GM12878 (cell line): ENCODE results near the gene POMP. TPM values are rescaled to one million over a fixed set of nuclear protein-coding genes. Genes with fewer than 3 reads are reported as not detected.

ENCODE experiments used
- ATAC-seq: fragments of 200-7000 bp; cut with Tn5 transposase; 3 replicates; pipeline ENCODE4 v1.9.1; 2020; ENCODE audit warnings: mild to moderate bottlenecking, moderate library complexity
- BruUV-seq: library from RNA; stranded (reverse); fragments of 400-500 nt; replicated peaks from 2 replicates; lab custom pipeline; 2021; lab: Mats Ljungman, UMichigan
- CTCF ChIA-PET: fragments of 300-600 bp; sonication (Branson Sonifier 250); formaldehyde crosslinking; extraction: SDS; loops from one replicate; lab custom pipeline; 2021; ENCODE audit warnings: inconsistent platforms; lab: Yijun Ruan, JAX
- POLR2A ChIA-PET: fragments of 350-600 bp; formaldehyde crosslinking; extraction: SDS; loops from one replicate; lab custom pipeline; 2021; ENCODE audit warnings: inconsistent platforms; lab: Charles Lee
- RAD21 ChIA-PET: fragments of 300-600 bp; sonication (Branson Sonifier 250); formaldehyde crosslinking; loops from one replicate; lab custom pipeline; 2023; ENCODE audit warnings: antibody characterized with exemption; ENCODE audit not compliant: unreplicated experiment; lab: Charles Lee
- SMC1A ChIA-PET: fragments of 300-600 bp; sonication (Branson Sonifier 250); formaldehyde crosslinking; loops from one replicate; lab custom pipeline; 2023; ENCODE audit not compliant: unreplicated experiment, uncharacterized antibody; lab: Charles Lee
- DNase-seq: peaks from one replicate; pipeline ENCODE4 v3.0.0-alpha.2; 2011; ENCODE audit warnings: low read depth, low spot score
- FAIRE-seq: peaks from 3 replicates; lab custom pipeline; 2011; peaks lifted over from hg19 to GRCh38; lab: Jason Lieb, UNC
- H2AFZ ChIP-seq: 2 replicates; pipeline ENCODE4 v1.6.0; 2011; ENCODE audit warnings: low read depth, low read length, control low read depth; ENCODE audit not compliant: control insufficient read depth
- H3K27ac ChIP-seq: 2 replicates; pipeline ENCODE4 v1.5.1; 2011; ENCODE audit warnings: control low read depth; ENCODE audit not compliant: control insufficient read depth, insufficient read depth
- H3K27me3 ChIP-seq, 2 experiments: replicated peaks in 1 of 2; 2 replicates each; pipeline versions ENCODE4 v1.6.0 to v1.6.1; 2011; ENCODE audit warnings: low read length in 1 of 2; ENCODE audit not compliant: control insufficient read depth in 2 of 2, insufficient read depth in 2 of 2
- H3K36me3 ChIP-seq, 2 experiments: 2 replicates each; pipeline ENCODE4 v1.5.1; 2011; ENCODE audit warnings: low read length in 1 of 2; ENCODE audit not compliant: control insufficient read depth in 2 of 2, insufficient read depth in 2 of 2
- H3K4me1 ChIP-seq: 2 replicates; pipeline ENCODE4 v1.6.1; 2011; ENCODE audit warnings: mild to moderate bottlenecking, low read length, moderate library complexity, mixed read lengths; ENCODE audit not compliant: control insufficient read depth, insufficient read depth
- H3K4me2 ChIP-seq: 2 replicates; pipeline ENCODE4 v1.6.0; 2011; ENCODE audit warnings: control low read depth; ENCODE audit not compliant: control insufficient read depth, insufficient read depth
- H3K4me3 ChIP-seq: fragments of 200-600 bp; sonication (generic); 2 replicates; pipeline ENCODE4 v1.5.1; 2016
- H3K79me2 ChIP-seq: 2 replicates; pipeline ENCODE4 v1.6.0; 2011; ENCODE audit warnings: low read length; ENCODE audit not compliant: control insufficient read depth, insufficient read depth
- H3K9ac ChIP-seq: 2 replicates; pipeline ENCODE4 v1.8.0; 2011; ENCODE audit warnings: low read length, control low read depth, mixed read lengths; ENCODE audit not compliant: control insufficient read depth, insufficient read depth
- H3K9me3 ChIP-seq: replicated peaks from 3 replicates; pipeline ENCODE4 v1.5.1; 2011; ENCODE audit warnings: mild to moderate bottlenecking, low read length; ENCODE audit not compliant: control insufficient read depth, insufficient read depth
- H4K20me1 ChIP-seq: 2 replicates; pipeline ENCODE4 v1.6.0; 2011; ENCODE audit not compliant: control insufficient read depth, insufficient read depth
- ASH2L ChIP-seq: fragments of 300-600, 200-600 bp; sonication (generic); IDR thresholded peaks from 2 replicates; pipeline ENCODE4 v1.6.1; 2017; ENCODE audit warnings: low read depth, mild to moderate bottlenecking, borderline replicate concordance
- ATF2 ChIP-seq: IDR thresholded peaks from 2 replicates; pipeline ENCODE4 v1.6.1; 2012; ENCODE audit warnings: low read length, inconsistent platforms
- ATF7 ChIP-seq: fragments of 450-650 bp; IDR thresholded peaks from 2 replicates; pipeline ENCODE4 v1.6.1; 2016; ENCODE audit warnings: low read depth, mild to moderate bottlenecking
- ETV6 ChIP-seq, 2 experiments: fragments of 450-650 bp in 1 of 2; IDR thresholded peaks in 1 of 2; conservative IDR thresholded peaks in 1 of 2; 2 replicates each; pipeline ENCODE4 v1.6.1; 2014; ENCODE audit warnings: antibody characterized with exemption in 1 of 2, borderline replicate concordance in 1 of 2, low read depth in 1 of 2, mild to moderate bottlenecking in 1 of 2, moderate library complexity in 1 of 2
- MEF2A ChIP-seq: IDR thresholded peaks from 2 replicates; pipeline ENCODE4 v1.6.1; 2011; ENCODE audit warnings: low read depth, mild to moderate bottlenecking, low read length, moderate library complexity; ENCODE audit not compliant: insufficient read depth
- POLR2A ChIP-seq: IDR thresholded peaks from 2 replicates; pipeline ENCODE4 v1.6.1; 2011; ENCODE audit warnings: low read depth, mild to moderate bottlenecking, low read length
- POLR2AphosphoS2 ChIP-seq: IDR thresholded peaks from 2 replicates; pipeline ENCODE4 v1.6.1; 2011; ENCODE audit warnings: low read depth, mild to moderate bottlenecking, low read length, improper control_type of control experiment, moderate library complexity
- RELB ChIP-seq: fragments of 450-650 bp; IDR thresholded peaks from 2 replicates; pipeline ENCODE4 v1.6.1; 2017; ENCODE audit warnings: low read depth, mild to moderate bottlenecking, moderate library complexity
- SUPT20H ChIP-seq: IDR thresholded peaks from 2 replicates; pipeline ENCODE4 v1.6.1; 2011; ENCODE audit warnings: low read depth, mild to moderate bottlenecking, low read length, moderate library complexity, borderline replicate concordance; ENCODE audit not compliant: control insufficient read depth
- USF1 ChIP-seq: IDR thresholded peaks from 2 replicates; pipeline ENCODE4 v1.6.1; 2011; ENCODE audit warnings: borderline replicate concordance, low read depth, mild to moderate bottlenecking, moderate library complexity, mixed read lengths, low read length; ENCODE audit not compliant: insufficient read depth; ENCODE audit errors: extremely low read length
- WGBS: methylation state at CpG from one replicate; pipeline ENCODE4 v1.1.6; 2016; ENCODE audit warnings: low lambda C conversion rate; ENCODE audit not compliant: insufficient replicate concordance, insufficient coverage; ENCODE audit errors: missing lambda C conversion rate; 5-methylcytosine and 5-hydroxymethylcytosine counted together
- in situ Hi-C: fragments of 300-500 bp; cut with MboI; formaldehyde crosslinking; loops from 9 replicates; pipeline ENCODE4 v1.14.3; 2018; ENCODE audit warnings: mixed read lengths
- intact Hi-C: fragments of 100-400 bp; cut with micrococcal nuclease; formaldehyde crosslinking; loops from one replicate; pipeline ENCODE4 v1.14.2; 2022; ENCODE audit not compliant: unreplicated experiment
- polyA plus RNA-seq, 11 experiments: library from polyadenylated mRNA; depleted of rRNA in 4 of 11; unstranded in 6 of 11; stranded (reverse) in 5 of 11; fragments of >200 nt; fragmentation: Nextera tagmentation in 4 of 11; fragmentation: Illumina TruSeq in 1 of 11; extraction: Ambion mirVana in 4 of 11; extraction: Trizol in 1 of 11; gene quantifications; 1 replicate in 1 of 11; 2 replicates in 10 of 11; pipeline versions ENCODE4 v1.2.1 to v1.2.3, GENCODE V29; 2011 to 2016; ENCODE audit warnings: inconsistent platforms in 2 of 11, missing spikeins in 2 of 11, low read depth in 1 of 11
- total RNA-seq, 4 experiments: library from RNA; depleted of rRNA in 3 of 4; stranded (reverse); fragments of >200 nt in 3 of 4; fragmentation: Illumina TruSeq in 1 of 4; extraction: Trizol in 1 of 4; gene quantifications; 2 replicates each; pipeline versions ENCODE4 v1.2.1 to v1.2.3, GENCODE V29; 2013 to 2021

POMP gene
- total and polyA plus RNA-seq, 10 of the 15 experiments (the other 5 are each of a cell fraction or from before 2014, with no cell fraction given): 90.4 to 668 (median 144) TPM

- POLR2A ChIA-PET: interaction anchor here (1.5 kb wide), 1 partner anchor 9 kb away, joined by 4 read pairs; no protein-coding TSS in a partner anchor
- RAD21 ChIA-PET: no interaction called here
- BruUV-seq: no TSS peak
- Histone ChIP-seq H3K36me3 (no peaks in the 10 kb centered on the region), H3K9ac (no peak overlapping the region), H4K20me1 (no peaks in the 10 kb centered on the region), H3K27me3 (no peaks in the 10 kb centered on the region), H3K4me1 (no peaks in the 10 kb centered on the region), H3K4me2 (no peak overlapping the region), H3K79me2 (no peaks in the 10 kb centered on the region), H3K27ac (no peak overlapping the region), H3K9me3 (no peaks in the 10 kb centered on the region), H2AFZ (no peak overlapping the region), H3K4me3 (no peak overlapping the region)
- CTCF ChIA-PET: no interaction called here
- intact Hi-C loops (no loop called here), in situ Hi-C loops (no loop called here)
- TF ChIP-seq SUPT20H (no peak), POLR2AphosphoS2 (no peak), USF1 (no peak), ATF2 (no peak), ASH2L (no peak), ATF7 (no peak), POLR2A (no peak), ETV6 (conservative IDR thresholded peaks at IDR 0.05 in 1 of 2, IDR thresholded peaks at IDR 0.05 in 1 of 2; ENCODE audit: borderline replicate concordance in 1 of 2, low read depth in 1 of 2) (no peak), MEF2A (no peak), RELB (no peak)
- DNase-seq (no peak), FAIRE-seq (no peak), ATAC-seq (no peak)
- SMC1A ChIA-PET: no interaction called here
- 79% methylated on average over 1 of the region's 1 CpG for WGBS
Observed at GRCh38 chr13:28609926-28610325, 49.0 kb upstream of the POMP start.
